HG02981 (cell line): ENCODE results near the gene CD300H.

Experiments
- ATAC-seq: cut with Tn5 transposase; IDR thresholded peaks from one replicate; pipeline ENCODE4 v1.9.1; 2021; ENCODE audit warnings: mild to moderate bottlenecking, moderate library complexity; ENCODE audit not compliant: unreplicated experiment

The CD300H gene

DNA sequence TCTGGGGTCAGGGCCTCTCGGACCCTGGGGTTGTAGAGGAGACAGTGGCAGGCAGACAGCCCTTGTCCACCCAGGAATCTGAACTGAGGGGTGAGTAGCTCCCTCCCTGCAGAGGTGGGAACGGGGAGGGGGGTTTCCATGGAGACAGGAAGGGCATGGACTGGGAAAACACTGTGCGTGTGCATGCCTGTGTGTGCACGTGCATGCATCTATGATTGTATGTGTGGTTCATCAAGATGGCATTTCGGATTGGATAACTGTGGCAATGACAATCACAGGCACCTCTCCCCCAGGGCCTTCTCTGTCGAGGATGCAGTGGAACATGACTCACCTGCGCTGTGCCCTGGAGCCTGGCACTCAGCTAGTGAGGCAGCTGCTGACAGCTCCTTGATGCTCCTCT lies 15.3 kb downstream of the CD300H start:
- no peak for ATAC-seq

- ATAC-seq: no peak
Observed at GRCh38 chr17:74550602-74551001, 16.7 kb downstream of the CD300H start.

GRCh38 chr17:74549343-74549742 lies 18.0 kb downstream of the CD300H start:
- ATAC-seq: no peak

DNA sequence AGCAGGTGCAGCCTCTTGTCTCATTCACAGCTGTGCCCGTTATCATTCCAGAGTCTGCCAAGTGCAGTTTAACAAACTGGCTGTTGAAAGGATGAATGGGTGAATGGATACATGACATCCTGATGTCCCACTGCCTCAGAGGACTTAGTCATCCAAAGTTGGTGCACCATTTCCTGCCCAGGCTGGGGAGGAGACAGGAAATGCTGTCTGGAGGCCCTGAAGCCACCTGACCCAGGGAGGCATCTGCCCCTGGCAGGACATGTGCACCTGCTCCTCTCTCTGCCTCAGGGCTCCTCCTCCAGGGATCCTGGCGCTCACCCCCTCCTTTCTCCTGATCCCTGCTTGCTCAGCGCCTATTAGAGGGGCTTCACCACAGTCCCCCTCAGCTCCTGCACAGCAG lies 19.6 kb downstream of the CD300H start:
- ATAC-seq: no peak

DNA sequence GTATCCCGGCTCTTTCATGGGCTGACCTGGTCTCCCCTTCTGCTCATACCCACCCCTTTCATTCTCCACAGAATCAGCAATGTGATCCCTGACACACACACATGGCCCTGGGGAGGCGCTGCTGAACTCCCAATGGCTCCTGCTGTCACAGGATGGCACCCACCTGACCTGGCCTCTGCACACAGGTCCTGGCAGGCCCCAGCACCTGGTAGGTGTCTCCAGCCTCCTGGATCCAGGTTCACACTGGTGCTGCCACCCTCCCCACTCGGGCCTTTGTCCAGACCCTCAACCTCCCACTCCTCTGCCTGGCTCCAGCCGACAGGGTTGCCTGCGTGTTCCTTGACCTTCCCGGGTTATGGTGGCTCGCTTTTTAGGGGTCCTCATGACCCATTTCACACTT lies 20.0 kb downstream of the CD300H start:
- no peak for ATAC-seq

DNA sequence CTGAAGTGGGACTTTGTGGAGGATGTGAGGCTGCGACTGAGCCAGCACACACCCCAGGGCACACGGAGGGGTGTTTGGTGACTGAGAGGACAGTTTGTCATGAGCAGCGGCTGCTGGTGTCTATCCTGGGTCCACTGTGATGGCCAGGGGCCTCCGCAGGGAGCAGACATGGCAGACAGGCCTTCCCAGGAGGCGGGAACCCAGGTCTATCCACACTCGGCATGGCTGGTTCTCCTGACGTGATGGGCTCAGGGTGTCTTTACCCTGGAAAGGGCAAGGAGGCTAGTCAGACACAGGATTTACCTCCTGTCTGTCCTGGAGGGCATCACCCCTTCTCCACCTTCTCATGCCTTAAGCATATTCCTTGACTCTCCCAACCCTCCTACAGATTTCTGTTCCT lies 20.7 kb downstream of the CD300H start:
- no peak for ATAC-seq

DNA sequence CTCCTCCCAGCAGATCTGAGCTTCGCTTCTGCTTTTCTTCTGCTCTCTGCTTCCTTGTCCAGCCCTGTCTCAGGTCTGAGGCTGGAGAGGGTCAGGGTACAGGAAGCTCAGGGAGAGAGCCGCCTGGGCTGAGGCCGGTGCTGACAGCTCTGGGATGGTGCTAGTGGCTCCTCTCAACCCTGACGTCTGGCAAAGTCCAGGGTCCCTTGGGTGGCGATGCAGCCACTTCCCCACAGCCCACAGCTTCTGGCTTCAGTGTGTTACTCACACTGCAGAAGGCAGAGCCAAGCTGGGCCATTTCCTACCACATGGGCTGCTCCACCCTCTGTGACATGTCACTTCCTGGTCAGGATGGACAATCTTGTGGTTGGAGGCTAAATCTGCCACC lies 21.5 kb downstream of the CD300H start, which contains the start of gene CD300C:
Gene CD300C (minus strand): TSS at position 273 of the 388 bp plus-strand sequence. CDS start 333 bp downstream, outside the sequence.
- ATAC-seq: no peak

- no peak for ATAC-seq
Observed at GRCh38 chr17:74544991-74545842, 22.1 kb downstream of the CD300H start.

GRCh38 chr17:74543891-74544760 lies 23.2 kb downstream of the CD300H start:
- no peak for ATAC-seq

DNA sequence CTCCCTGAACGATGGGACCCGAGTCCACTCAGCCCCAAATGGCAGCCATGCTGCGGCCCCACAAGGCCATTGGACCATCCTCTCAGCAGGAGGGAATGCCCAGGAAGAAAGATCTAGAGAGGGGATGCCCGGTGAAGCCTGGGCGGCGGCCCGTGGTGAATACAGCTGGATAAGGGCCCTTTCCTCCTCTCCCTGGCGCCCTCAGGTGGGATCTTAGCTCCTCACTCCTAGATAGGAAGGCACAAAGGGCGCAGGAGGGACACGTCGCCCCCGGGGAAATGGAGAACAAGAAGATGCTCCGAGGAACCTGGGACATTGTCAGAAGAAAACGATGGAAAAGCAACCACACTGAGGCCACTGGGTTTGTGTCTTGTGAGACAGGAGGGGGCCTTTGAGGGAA lies 23.9 kb downstream of the CD300H start:
- ATAC-seq: no peak

DNA sequence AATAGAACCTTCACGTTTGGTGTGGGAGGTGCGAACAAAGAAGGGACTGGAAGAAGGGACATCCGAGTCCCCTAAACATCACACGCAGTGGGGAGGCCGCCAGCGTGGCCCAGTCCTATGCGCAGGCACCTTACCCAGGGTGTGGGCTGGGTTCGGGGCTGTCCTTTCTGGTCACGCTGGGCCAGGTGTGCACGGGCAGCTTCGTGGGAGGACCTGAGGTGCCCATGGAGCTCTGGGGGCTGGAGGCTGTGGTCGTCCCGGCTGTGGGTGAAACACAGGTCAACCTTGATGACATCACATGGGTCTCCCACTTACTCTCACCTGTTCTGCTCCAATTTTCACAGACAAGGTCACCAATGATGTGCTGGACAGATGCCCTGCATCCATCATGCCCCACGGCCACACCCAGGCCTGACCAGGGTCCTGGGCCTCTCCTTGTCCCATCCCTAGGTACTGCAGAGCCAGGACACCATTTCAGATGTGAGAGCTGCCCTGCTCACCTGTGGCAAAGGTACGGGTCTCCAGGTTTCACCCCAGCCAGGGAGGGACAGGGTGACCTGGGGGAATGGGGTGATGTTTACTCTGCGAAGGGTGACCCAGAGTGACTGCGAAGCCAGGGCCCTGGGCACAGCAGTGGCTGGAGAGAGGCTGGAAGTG lies 24.5 kb downstream of the CD300H start:
- no peak for ATAC-seq

DNA sequence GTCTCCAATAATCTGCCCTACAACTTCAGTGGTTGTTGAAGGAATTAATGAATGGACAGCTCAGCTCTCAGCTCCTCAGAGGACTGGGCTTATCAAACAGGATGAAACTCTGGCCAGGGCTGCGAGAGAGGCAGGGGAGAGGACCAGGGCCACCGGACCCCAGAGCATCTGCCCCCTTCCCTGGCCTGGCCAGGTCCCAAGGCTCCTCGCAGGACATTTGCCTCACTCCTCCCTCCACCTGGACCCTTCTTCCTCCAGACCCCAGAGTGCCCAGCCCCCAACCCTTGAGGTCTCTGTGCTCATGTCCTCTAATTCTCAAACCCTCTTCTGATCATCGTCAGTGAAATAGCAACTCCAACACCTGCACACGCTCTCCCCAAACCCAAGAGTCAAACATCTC lies 25.1 kb downstream of the CD300H start:
- no peak for ATAC-seq

- ATAC-seq: no peak
Observed at GRCh38 chr17:74541176-74542111, 25.9 kb downstream of the CD300H start.

DNA sequence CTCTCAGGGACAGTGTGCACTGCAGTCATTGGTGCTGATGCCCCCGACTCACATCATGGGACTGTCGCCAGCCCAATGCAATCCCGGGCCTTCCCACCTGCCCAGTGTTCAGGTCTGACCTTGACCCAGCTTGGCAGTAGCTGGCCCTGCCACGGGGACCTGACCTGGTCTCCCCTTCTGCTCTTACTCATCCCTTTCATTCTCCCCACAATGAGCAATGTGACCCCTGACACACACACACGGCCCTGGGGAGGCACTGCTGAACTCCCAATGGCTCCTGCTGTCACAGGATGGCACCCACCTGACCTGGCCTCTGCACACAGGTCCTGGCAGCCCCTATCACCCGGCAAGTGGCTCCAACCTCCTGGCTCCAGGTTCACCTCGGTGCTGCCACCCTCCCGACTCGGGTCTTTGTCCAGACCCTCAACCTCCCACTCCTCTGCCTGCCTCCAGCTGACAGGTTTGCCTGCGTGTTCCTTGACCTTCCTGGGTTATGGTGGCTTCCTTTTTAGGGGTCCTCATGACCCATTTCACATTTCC lies 28.0 kb downstream of the CD300H start:
- ATAC-seq: no peak

- no peak for ATAC-seq
Observed at GRCh38 chr17:74536890-74537289, 30.4 kb downstream of the CD300H start.

GRCh38 chr17:74532115-74532514 lies 35.2 kb downstream of the CD300H start:
- ATAC-seq: no peak

- no peak for ATAC-seq
Observed at GRCh38 chr17:74531231-74531761, 36.0 kb downstream of the CD300H start, which contains the start of gene CD300LB. CD300LB (minus strand) TSS chr17:74531475; CDS start chr17:74531350, 125 bp downstream.

GRCh38 chr17:74530831-74531150 lies 36.5 kb downstream of the CD300H start:
- no peak for ATAC-seq

GRCh38 chr17:74529243-74529642 lies 38.1 kb downstream of the CD300H start:
- no peak for ATAC-seq
